HG02852 (cell line): ENCODE results near the gene ADAT3.

Experiments used
- ATAC-seq: cut with Tn5 transposase; IDR thresholded peaks from one replicate; pipeline ENCODE4 v1.9.1; 2021; ENCODE audit warnings: mild to moderate bottlenecking, moderate library complexity; ENCODE audit not compliant: unreplicated experiment

Gene ADAT3

GRCh38 chr19:1905110-1905862 lies at the start of gene ADAT3, which contains the start of gene SCAMP4:
TSS of gene ADAT3 (plus strand) at chr19:1905399. CDS start at chr19:1912048, 6,649 bp downstream.
TSS of gene SCAMP4 (plus strand) at chr19:1905399. CDS start at chr19:1915020, 9,621 bp downstream.
- ATAC-seq: peak; percentile 72

- ATAC-seq: no peak
These were observed 49.4 kb upstream of the ADAT3 start for GRCh38 chr19:1855828-1856255.

- no peak for ATAC-seq
These were observed 48.9 kb upstream of the ADAT3 start for GRCh38 chr19:1856345-1856697.

- no peak for ATAC-seq
These were observed 48.2 kb upstream of the ADAT3 start for GRCh38 chr19:1856698-1857603.

GRCh38 chr19:1857648-1858326 lies 47.4 kb upstream of the ADAT3 start:
- no peak for ATAC-seq

GRCh38 chr19:1858412-1859081 lies 46.7 kb upstream of the ADAT3 start:
- no peak for ATAC-seq

- ATAC-seq: no peak
These were observed 45.8 kb upstream of the ADAT3 start for GRCh38 chr19:1859331-1859781.

- no peak for ATAC-seq
These were observed 45.0 kb upstream of the ADAT3 start for GRCh38 chr19:1860042-1860775.

- ATAC-seq: no peak
These were observed 44.2 kb upstream of the ADAT3 start for GRCh38 chr19:1860821-1861598.

GRCh38 chr19:1861599-1862031 lies 43.6 kb upstream of the ADAT3 start:
- ATAC-seq: no peak

- ATAC-seq: no peak
These were observed 43.2 kb upstream of the ADAT3 start for GRCh38 chr19:1862068-1862423.

GRCh38 chr19:1862424-1863327 lies 42.5 kb upstream of the ADAT3 start:
- ATAC-seq: peak; percentile 2

- no peak for ATAC-seq
These were observed 41.9 kb upstream of the ADAT3 start, which contains the start of gene KLF16 for GRCh38 chr19:1863328-1863637. TSS of gene KLF16 (minus strand) at chr19:1863579. CDS start at chr19:1863497, 82 bp downstream.

GRCh38 chr19:1863638-1864479 lies 41.3 kb upstream of the ADAT3 start:
- peak; percentile 54 for ATAC-seq

GRCh38 chr19:1864480-1865171 lies 40.6 kb upstream of the ADAT3 start:
- ATAC-seq: peak; percentile 31

- ATAC-seq: no peak
These were observed 39.8 kb upstream of the ADAT3 start for GRCh38 chr19:1865172-1866010.
